ENCODE measurements around the gene TBC1D1.

- TF ChIP-seq GATA3 (IDR thresholded peaks at IDR 0.05; ENCODE audit: low read depth, low read length): no peak
- TF ChIP-seq GATA2 (IDR thresholded peaks at IDR 0.05; ENCODE audit: low read depth, low read length): no peak
Observed at GRCh38 chr4:38114386-38115150, 223.7 kb downstream of the TBC1D1 start.

All from SH-SY5Y (cell line).